Measurements from ENCODE around the gene MYL5.

Gene MYL5

GRCh38 chr4:708631-708933 lies 34.2 kb downstream of the MYL5 start:
- no peak for DNase-seq

- DNase-seq, result no peak
Observed at GRCh38 chr4:709348-709747, 35.0 kb downstream of the MYL5 start.

- no peak for DNase-seq
Observed at GRCh38 chr4:710116-710515, 35.8 kb downstream of the MYL5 start.

GRCh38 chr4:710916-711315 lies 36.6 kb downstream of the MYL5 start:
- no peak for DNase-seq

- DNase-seq, result no peak
Observed at GRCh38 chr4:712093-712492, 37.8 kb downstream of the MYL5 start.

- DNase-seq, result no peak
Observed at GRCh38 chr4:712916-713632, 38.7 kb downstream of the MYL5 start.

- DNase-seq, result no peak
Observed at GRCh38 chr4:714087-714486, 39.7 kb downstream of the MYL5 start.

GRCh38 chr4:717601-718320 lies 43.4 kb downstream of the MYL5 start:
- DNase-seq, result no peak

GRCh38 chr4:718460-718859 lies 44.1 kb downstream of the MYL5 start:
- DNase-seq, result no peak

- DNase-seq, result no peak
Observed at GRCh38 chr4:720111-720860, 45.9 kb downstream of the MYL5 start.

GRCh38 chr4:721261-722168 lies 47.2 kb downstream of the MYL5 start:
- peak; percentile 18 for DNase-seq

- DNase-seq, result no peak
Observed at GRCh38 chr4:722169-722725, 47.9 kb downstream of the MYL5 start.

GRCh38 chr4:722851-723360 lies 48.6 kb downstream of the MYL5 start:
- no peak for DNase-seq

GRCh38 chr4:723751-724530 lies 49.6 kb downstream of the MYL5 start:
- no peak for DNase-seq

- no peak for DNase-seq
Observed at GRCh38 chr4:725391-726234, 51.3 kb downstream of the MYL5 start.

GRCh38 chr4:726235-726787 lies 52.0 kb downstream of the MYL5 start:
- peak; percentile 13 for DNase-seq

GRCh38 chr4:726838-727237 lies 52.5 kb downstream of the MYL5 start:
- DNase-seq, result no peak

GRCh38 chr4:727576-727975 lies 53.2 kb downstream of the MYL5 start:
- no peak for DNase-seq

GRCh38 chr4:729336-730315 lies 55.3 kb downstream of the MYL5 start:
- DNase-seq, result no peak
